HG03378 (cell line): ENCODE data around the gene MAP3K6.
"Not testable (repeated sequence)": the region's sequence is repeated elsewhere in the genome, so short reads cannot be mapped to it uniquely, and the experiment has no call there.

Source experiments
- ATAC-seq: cut with Tn5 transposase; IDR thresholded peaks from one replicate; pipeline ENCODE4 v1.9.1; 2021; ENCODE audit warnings: mild to moderate bottlenecking, moderate library complexity; ENCODE audit not compliant: unreplicated experiment

The MAP3K6 gene, protein sequence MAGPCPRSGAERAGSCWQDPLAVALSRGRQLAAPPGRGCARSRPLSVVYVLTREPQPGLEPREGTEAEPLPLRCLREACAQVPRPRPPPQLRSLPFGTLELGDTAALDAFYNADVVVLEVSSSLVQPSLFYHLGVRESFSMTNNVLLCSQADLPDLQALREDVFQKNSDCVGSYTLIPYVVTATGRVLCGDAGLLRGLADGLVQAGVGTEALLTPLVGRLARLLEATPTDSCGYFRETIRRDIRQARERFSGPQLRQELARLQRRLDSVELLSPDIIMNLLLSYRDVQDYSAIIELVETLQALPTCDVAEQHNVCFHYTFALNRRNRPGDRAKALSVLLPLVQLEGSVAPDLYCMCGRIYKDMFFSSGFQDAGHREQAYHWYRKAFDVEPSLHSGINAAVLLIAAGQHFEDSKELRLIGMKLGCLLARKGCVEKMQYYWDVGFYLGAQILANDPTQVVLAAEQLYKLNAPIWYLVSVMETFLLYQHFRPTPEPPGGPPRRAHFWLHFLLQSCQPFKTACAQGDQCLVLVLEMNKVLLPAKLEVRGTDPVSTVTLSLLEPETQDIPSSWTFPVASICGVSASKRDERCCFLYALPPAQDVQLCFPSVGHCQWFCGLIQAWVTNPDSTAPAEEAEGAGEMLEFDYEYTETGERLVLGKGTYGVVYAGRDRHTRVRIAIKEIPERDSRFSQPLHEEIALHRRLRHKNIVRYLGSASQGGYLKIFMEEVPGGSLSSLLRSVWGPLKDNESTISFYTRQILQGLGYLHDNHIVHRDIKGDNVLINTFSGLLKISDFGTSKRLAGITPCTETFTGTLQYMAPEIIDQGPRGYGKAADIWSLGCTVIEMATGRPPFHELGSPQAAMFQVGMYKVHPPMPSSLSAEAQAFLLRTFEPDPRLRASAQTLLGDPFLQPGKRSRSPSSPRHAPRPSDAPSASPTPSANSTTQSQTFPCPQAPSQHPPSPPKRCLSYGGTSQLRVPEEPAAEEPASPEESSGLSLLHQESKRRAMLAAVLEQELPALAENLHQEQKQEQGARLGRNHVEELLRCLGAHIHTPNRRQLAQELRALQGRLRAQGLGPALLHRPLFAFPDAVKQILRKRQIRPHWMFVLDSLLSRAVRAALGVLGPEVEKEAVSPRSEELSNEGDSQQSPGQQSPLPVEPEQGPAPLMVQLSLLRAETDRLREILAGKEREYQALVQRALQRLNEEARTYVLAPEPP (N-terminal part only)

DNA sequence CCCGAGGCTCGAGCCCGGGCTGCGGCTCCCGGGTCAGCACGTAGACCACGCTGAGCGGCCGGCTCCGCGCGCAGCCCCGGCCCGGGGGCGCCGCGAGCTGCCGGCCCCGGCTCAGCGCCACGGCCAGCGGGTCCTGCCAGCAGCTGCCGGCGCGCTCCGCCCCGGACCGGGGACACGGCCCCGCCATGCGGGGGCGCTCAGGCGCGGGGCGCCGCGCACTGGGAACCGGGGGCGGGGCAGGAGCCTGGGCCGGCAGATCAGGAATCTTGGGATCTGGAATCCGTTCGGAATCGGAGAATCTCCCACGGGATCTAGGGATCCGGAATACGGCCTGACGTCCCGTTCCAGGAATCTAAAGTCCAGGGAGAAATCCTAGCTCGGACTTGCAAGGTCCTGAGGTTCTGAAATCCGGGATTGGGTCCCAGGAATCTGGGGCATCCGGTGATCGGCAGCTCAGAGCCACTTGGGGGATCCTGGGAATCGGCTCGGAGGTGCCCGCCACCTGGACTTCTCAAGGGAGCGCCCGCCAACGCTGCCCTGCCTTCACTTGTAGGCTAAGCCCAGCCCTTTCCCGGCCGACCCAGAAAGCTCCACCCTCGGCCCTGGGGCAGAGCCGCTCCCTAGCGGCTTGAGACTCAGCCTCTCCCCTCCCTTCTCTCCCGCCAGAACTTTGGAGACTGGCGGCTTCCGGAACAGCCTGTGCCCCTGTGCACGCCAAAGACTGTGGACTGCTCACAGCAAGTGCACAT is at the start of gene MAP3K6:
TSS of gene MAP3K6 (minus strand) at position 551 of the 749 bp plus-strand sequence. CDS start at position 187, 364 bp downstream.
- no peak for ATAC-seq

DNA sequence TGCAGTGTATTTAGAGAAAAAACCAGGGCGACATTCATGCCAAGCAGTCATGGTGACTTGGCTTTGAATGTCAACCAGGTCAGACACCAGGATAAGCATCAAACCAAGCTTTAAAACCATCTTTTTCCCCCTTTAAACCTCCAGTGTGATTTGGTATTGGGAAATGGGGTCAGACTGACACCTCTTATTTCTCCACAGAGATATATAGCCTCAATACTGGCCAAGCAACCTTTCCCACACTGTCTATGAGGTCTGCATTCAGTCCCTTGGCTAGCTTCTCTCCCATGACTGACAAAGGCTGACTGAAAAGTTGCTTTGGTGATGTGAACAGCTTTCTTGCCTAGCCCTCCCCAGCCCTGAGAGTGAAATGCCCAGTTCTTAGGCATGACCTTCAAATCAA is 47.3 kb upstream of the MAP3K6 start:
- no peak for ATAC-seq

DNA sequence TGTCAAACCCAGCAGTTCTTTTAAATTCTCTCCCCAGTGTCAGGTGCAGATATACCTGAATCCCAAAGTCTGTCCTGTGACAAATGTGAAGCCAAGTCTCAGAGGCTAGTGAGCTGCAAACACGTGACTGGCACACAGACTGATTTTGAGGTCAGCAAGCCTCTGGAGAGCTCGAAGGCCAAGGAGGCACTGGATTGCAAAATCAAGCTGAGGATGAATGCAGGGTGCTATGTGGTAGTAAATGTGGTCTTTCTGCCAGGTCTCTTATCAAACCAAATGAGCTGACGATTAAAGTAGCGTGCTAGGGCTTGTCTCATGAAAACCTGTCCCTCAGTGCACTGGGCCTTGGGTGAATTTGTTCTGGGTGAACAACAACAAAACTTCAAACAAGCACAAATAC is 46.2 kb upstream of the MAP3K6 start:
- no peak for ATAC-seq

DNA sequence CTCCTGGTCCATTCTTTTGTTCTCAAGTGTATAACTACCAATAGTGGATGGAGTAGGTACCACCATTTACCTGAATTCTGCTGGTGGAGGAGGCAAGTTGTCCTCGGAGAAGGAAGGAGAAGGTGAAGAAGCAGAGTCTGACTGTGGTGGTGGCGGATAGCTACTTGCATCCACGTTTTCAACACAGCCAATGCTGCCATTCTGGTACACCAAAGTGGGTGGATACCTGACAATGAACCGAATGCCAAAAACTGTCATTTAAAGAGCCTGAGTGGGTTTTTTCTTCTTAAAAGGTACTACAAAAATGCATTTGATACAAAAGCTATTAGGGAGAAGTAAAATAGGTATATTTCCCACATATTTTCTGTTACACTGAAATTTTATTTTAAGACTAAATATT is 45.7 kb upstream of the MAP3K6 start:
- ATAC-seq, result no peak

DNA sequence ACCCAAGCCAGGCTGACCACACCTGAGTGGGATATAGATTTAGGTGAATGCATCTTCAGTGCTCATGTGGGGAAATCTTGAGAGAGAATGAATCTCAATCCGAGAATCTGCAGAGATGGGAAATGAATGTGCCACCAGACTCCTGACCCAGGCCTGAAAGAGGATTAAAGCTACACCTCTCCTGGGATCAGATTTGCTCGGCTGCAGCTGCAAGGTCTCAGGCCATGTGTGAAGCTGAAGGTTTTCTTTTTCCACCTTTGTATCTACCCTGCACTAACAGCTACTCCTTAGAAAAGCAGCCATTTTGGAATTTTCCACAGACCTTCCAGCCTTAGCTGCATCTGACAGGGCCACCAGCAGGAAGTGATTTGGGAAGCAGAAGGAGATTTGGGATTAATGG is 43.9 kb upstream of the MAP3K6 start:
- ATAC-seq, result no peak

DNA sequence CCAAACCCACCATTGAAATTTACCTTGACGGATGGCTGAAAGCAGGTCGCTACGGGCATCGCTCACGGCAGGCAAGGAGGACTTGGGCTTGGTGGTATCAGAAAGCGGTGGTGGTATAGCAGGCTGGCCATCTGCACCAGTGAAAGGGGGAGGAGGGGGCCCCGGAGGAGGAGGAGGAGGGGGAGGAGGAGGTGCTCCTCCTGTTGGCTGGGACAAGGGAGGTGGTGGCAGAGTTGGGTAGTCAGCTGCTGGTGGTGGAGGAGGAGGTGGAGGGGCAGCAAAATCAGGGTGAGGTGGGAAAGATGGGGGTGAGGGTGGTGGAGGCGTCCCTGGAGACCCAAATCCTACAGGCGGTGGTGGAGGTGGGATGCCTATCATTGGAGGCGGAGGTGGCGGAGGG is 42.9 kb upstream of the MAP3K6 start:
- no peak for ATAC-seq

DNA sequence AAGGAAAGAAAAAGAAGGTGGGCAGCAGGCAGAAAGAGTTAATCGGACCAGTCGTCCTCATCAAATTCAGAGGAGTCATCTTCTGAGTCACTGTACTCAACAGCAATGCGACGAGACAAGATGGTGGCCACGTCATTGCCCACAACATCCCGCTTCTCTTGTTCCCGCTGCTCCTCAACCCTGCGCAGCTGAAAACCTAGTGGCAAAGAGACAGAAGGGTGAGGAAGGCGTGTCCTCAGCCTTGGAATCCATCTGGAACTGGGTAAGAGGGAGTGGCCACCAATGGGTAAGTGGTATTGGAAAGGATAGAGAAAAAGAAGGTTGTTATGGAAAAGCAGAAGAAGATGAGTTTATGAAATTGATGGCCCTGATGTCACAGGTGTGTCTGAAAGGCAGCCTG is 41.4 kb upstream of the MAP3K6 start:
- ATAC-seq, result no peak

DNA sequence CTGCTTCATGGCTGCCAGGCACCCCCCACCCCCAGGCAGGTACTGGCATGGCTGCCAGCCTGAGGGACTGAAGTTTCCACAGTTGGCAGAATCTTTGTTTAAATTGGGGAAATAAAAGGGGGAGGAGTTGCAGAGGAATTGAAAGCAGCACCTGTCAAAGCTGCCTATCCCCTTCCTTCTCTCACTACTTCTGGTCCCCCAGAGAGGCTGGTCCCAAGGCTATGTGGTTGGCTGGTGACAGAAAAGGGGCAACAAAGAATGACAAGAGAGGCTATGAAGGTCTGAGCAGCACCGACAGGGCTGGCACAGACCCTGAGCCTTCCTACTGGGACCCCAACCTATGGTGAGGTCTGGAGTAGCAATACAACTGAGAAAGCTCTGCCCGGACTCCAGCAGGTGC is 40.0 kb upstream of the MAP3K6 start:
- ATAC-seq, result not testable (repeated sequence)

DNA sequence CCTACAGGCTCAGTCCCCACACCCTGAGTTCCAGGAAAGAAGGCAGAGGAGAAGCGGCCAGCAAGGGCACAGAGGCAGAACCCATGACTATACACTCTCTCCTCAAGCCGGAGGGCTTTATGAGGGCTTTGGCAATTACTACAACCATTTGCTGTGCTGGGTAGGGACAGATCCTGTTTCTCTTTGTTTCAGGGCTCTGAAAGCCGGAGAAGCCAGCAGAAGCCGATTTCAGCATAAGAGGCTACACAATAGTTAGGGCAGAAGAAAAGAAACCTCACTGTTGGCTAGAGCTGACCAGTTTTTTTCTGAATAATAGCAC is 39.6 kb upstream of the MAP3K6 start:
- ATAC-seq, result no peak

DNA sequence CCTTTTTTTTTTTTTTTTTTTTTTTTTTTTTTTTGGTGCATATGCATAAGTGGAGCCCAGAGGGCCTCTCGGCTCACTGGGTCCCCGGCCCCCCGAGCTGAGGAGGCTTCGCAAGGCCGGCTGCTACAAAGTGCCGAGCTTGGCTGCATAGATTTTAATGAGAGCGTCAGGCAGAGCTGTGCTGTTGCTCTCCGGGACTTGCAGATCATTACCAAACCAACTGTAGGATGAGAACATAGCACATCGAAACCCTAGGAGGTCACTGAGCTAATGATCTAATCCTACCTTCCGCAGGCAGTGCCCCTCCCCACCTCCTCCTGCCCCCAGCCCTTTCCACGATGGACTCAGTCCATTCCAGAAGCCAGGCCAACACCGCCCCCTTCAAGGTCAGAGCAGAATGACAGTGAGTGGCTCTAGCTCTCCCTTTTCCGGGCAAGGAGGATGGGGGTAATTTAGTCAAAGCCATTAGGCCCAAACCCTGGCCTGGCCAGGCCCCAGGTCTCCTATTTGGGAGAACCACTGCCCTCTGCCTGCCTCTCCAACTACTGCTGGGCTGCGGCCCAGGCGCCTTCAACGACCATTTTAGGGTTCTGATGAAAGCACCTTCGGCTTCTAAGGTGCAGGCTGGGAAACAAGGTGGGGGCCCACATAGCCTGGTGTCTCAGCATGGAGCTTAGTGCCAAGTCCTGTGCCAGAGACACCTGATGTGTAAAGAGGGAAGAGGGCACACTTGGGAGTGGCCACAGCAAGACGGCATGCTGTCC is 39.0 kb upstream of the MAP3K6 start:
- not testable (repeated sequence) for ATAC-seq

DNA sequence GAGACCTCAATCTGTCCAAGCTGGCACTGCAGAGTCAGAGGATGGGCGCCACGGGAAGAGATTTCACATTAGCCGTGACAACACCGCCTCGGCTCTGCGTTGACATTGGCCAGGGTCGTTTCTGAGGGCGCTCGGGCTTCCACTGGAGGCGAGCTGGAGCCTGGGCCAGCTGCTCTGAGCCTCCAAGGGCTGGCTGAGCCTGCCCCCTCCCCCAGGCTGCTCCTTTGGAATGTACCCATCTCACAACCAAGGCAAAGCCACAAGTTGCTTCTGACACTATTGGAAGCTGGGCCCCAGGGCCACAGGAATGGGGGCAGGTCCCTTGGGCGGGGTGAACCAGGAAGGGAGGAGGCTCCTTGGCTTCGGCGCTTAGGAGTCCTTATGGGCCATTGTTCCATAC is 38.3 kb upstream of the MAP3K6 start:
- no peak for ATAC-seq

DNA sequence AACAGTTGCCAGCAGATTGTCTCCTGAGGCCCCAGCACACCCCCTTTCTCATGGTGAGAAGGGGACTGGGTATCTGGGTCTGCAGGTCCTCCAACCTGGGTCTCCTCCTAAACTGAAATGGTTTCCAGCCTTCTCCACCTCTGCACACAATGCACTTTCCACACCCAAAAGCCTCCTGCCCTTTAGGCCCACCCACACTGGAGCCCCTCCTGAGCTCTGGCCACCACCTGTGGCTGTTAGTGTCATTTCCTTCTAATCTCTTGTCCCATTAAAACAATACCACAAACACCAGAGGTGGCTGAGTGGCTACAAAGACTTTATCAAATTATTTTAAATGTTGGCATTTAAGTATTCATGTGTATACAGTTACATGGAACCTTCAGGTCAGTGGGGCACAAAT is 37.2 kb upstream of the MAP3K6 start:
- ATAC-seq, result no peak

DNA sequence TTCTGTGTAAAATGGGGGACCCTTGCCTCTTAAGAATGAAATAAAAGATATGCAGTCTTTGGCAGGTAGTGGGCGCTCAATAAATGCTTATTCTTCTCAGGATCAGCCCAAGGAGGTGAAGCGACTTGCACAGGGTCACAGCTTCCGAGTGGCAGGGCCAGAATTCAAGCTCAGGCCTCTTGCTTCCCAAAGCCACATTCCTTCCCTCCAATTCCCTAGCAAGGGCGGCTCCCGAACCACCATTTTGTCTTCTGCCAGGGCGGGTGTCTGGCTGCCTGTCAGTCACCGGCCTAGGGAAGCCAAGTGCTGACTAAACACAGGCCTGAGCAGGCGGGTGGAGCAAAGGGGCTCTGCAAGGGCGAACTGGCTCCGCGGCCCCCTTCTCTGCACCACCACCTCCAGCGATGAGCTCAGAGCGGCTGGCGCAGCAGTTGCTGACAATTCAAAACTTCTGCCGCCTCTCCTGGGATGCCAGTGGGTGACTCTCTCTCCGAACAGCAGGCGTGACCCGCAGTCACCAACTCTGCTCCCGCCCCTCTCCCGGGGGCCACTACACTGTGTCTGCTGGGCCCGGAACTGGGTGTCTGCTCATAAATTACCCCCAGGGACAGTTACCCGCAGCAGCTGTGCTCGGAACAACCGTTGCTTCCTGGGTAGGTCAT is 36.4 kb upstream of the MAP3K6 start:
- no peak for ATAC-seq

DNA sequence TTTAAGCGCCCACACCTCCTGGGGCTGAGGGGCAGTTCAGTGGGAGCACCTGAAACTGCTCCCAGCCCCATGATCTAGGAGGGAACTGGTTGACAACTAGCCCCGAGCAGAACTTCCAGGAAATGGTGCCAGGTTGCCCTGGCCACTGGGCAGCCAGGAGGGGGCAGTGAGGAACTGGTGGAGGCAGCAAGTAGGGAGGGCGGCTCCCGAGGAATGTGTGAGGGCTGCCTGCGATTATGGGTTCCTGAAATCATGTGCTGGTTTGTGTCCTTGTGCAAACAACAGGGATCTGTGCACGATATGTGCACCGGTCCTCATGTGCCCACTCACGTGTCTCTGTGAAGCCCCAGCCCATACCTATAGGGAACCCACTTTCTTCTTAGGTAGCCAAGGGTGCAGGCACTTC is 35.6 kb upstream of the MAP3K6 start:
- no peak for ATAC-seq

DNA sequence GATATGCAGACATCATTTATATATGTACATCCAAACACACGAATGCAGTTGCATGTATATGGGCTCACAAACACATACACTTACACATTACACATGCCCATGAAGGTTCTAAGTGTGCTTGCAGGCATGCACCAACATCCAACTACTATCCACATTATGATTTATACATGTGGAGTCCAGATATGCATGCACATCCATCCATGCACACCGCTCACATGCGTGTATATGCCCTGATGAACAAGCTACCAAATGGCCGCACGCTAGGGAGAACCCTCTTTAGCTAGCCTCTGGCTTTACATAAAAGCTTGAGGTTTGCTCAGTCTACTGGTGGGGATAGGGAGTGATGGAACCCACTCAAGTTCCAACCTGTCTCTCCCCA is 34.2 kb upstream of the MAP3K6 start:
- no peak for ATAC-seq

DNA sequence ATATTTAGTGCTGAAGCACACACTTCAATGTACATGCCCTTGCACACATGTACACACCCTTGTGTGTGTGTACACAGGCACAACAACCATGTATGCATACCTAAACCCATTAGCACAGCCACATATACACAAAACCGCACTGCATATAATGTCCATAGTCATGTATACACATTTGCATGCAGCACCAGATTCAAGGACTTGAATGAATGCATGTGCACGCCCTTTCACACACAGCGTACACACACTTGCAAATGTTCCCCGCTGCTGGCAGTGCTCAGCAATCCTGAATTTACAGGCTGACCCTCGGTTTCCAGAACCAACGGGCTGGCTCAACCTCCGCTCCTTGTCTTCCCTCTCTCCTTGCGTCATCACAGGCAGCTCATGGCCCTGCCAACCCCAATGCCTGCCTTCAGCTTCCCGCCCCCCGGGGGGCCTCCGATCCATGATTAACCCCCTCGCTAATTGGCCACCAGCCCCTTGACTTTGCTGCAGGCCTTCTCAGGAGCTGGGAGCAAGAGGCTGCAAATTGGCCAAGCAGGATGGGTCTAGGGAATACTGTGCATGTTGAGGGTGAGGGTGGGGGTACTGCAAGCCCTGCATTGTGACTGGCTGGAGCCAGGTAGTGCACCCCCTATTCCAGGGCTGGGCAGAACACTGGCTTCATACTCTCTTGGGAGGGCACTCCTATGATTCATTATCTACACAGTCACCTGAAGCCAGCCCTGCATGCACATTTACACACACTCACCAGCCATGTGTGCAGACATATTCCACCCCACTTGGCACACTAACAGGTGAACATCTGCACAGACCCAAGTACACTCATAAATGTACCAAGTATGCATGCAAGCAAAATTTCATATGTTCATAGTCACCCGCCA is 33.6 kb upstream of the MAP3K6 start:
- ATAC-seq, result no peak

DNA sequence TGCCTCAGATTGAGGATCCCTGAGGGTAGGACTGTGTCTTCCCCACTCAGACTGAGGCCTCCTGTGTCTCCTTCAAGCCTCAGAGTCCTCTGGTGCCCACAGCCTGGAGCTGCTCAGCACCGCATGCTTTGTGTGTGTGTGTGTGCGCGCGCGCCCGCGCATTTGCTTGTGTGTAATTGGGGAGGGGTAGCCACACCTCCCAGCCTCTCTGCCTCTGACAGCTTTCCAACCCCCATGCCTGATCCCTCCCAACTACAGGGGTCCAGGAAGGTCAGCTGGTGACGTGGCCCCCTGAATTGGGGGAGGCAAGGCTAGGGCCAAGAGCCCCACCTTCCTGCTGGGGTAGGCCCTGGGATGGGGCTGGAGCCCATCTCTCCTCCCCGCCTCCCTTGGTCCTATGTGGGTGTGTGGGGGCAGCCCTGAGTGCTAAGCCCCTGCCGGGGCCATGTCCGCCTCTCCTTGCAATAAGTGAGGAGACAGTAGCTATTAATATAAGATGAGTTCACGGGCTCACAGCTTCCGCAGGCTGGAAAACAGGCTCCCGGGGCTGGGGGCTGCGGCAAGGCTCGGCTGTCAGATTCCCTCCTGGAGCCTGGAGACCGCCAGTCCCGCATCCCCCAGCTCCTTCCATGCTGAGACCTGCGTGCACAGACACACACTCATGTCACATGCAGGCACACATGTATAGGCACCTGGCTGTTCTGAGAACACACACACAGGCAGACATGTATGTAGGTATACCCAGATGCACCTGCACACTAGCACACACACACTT is 32.7 kb upstream of the MAP3K6 start:
- no peak for ATAC-seq
